ENCODE measurements around the gene DEPDC5. TPM values are rescaled to one million over a fixed set of nuclear protein-coding genes. Genes with fewer than 3 reads are reported as not detected.

The DEPDC5 gene
- total and polyA plus RNA-seq, 3 experiments from 2014 or later, result 11.1 to 38.1 (median 29.1) TPM

GRCh38 chr22:31919730-31920129, 165.9 kb downstream of the DEPDC5 start:
- no peaks in the 10 kb centered on the region for H3K4me1 ChIP-seq (ENCODE audit: insufficient read depth, low read length)
- Mint-ChIP-seq H3K9me3 (no peaks in the 10 kb centered on the region), H3K27me3 (peaks cover 3 to 8% of the 10 kb centered on the region in 2 donors), H3K4me1 (peaks cover 7 to 13% (median 9%) of the 10 kb centered on the region in 3 donors), H3K27ac (no peak overlapping the region), H3K4me3 (no peak overlapping the region), H3K36me3 (no peaks in the 10 kb centered on the region)
- POLR2A ChIA-PET, result no interaction called here
- CTCF ChIA-PET, result interaction anchor here (1.2 kb wide), 1 partner anchor 15 kb away, joined by 3 read pairs; no protein-coding TSS in a partner anchor
- H3K36me3 ChIP-seq (ENCODE audit: insufficient read depth, low read length), result no peaks in the 10 kb centered on the region
- no peaks in the 10 kb centered on the region for H3K9me3 ChIP-seq (ENCODE audit: low read length)
- H3K4me3 ChIP-seq (ENCODE audit: low read length), result no peak overlapping the region
- H3K27ac ChIP-seq (ENCODE audit: low read depth, low read length), result no peak overlapping the region
- no peaks in the 10 kb centered on the region for H3K27me3 ChIP-seq (ENCODE audit: insufficient read depth, low read length, poor library complexity, severe bottlenecking)
- no peak for DNase-seq

- ChIA-PET POLR2A (no interaction called here), CTCF (interaction anchor here (1.2 kb wide), 1 partner anchor 15 kb away, joined by 3 read pairs; no protein-coding TSS in a partner anchor)
- no peaks in the 10 kb centered on the region for H3K27me3 ChIP-seq (ENCODE audit: insufficient read depth, low read length, poor library complexity, severe bottlenecking)
- H3K9me3 Mint-ChIP-seq, result no peaks in the 10 kb centered on the region
- DNase-seq, result no peak
- no peak overlapping the region for H3K27ac Mint-ChIP-seq
- no peaks in the 10 kb centered on the region for H3K9me3 ChIP-seq (ENCODE audit: low read length)
- H3K4me3 Mint-ChIP-seq, result no peak overlapping the region
- H3K27ac ChIP-seq (ENCODE audit: low read depth, low read length), result no peak overlapping the region
- no peak overlapping the region for H3K4me3 ChIP-seq (ENCODE audit: low read length)
- H3K27me3 Mint-ChIP-seq, result peaks cover 4 to 14% of the 10 kb centered on the region in 2 donors
- H3K36me3 ChIP-seq (ENCODE audit: insufficient read depth, low read length), result no peaks in the 10 kb centered on the region
- peaks cover 7 to 13% (median 9%) of the 10 kb centered on the region in 3 donors for H3K4me1 Mint-ChIP-seq
- H3K36me3 Mint-ChIP-seq, result no peaks in the 10 kb centered on the region
- H3K4me1 ChIP-seq (ENCODE audit: insufficient read depth, low read length), result no peaks in the 10 kb centered on the region
These were observed 166.5 kb downstream of the DEPDC5 start for GRCh38 chr22:31920306-31920705.

- no peaks in the 10 kb centered on the region for H3K9me3 ChIP-seq (ENCODE audit: low read length)
- Mint-ChIP-seq H3K4me3 (no peak overlapping the region), H3K27me3 (peaks cover 6 to 22% of the 10 kb centered on the region in 2 donors), H3K27ac (no peak overlapping the region), H3K4me1 (peaks cover 7 to 13% (median 9%) of the 10 kb centered on the region in 3 donors), H3K9me3 (no peaks in the 10 kb centered on the region), H3K36me3 (peaks cover 0 to 5% (median 0%) of the 10 kb centered on the region in 3 donors)
- no peaks in the 10 kb centered on the region for H3K27me3 ChIP-seq (ENCODE audit: insufficient read depth, low read length, poor library complexity, severe bottlenecking)
- DNase-seq, result no peak
- H3K36me3 ChIP-seq (ENCODE audit: insufficient read depth, low read length), result no peaks in the 10 kb centered on the region
- CTCF ChIA-PET, result no interaction called here
- no peak overlapping the region for H3K27ac ChIP-seq (ENCODE audit: low read depth, low read length)
- no peak overlapping the region for H3K4me3 ChIP-seq (ENCODE audit: low read length)
- no peaks in the 10 kb centered on the region for H3K4me1 ChIP-seq (ENCODE audit: insufficient read depth, low read length)
- POLR2A ChIA-PET, result no interaction called here
These were observed 167.3 kb downstream of the DEPDC5 start for GRCh38 chr22:31921106-31921505.

- H3K36me3 Mint-ChIP-seq, result peaks cover 0 to 5% (median 0%) of the 10 kb centered on the region in 3 donors
- no peaks in the 10 kb centered on the region for H3K36me3 ChIP-seq (ENCODE audit: insufficient read depth, low read length)
- H3K4me3 Mint-ChIP-seq, result no peak overlapping the region
- H3K4me1 ChIP-seq (ENCODE audit: insufficient read depth, low read length), result no peaks in the 10 kb centered on the region
- ChIA-PET POLR2A (no interaction called here), CTCF (no interaction called here)
- peaks cover 3 to 5% (median 4%) of the 10 kb centered on the region in 3 donors for H3K4me1 Mint-ChIP-seq
- no peak for DNase-seq
- H3K27ac Mint-ChIP-seq, result no peak overlapping the region
- no peaks in the 10 kb centered on the region for H3K27me3 ChIP-seq (ENCODE audit: insufficient read depth, low read length, poor library complexity, severe bottlenecking)
- H3K27me3 Mint-ChIP-seq, result peaks cover 6 to 35% of the 10 kb centered on the region in 2 donors
- H3K27ac ChIP-seq (ENCODE audit: low read depth, low read length), result no peak overlapping the region
- no peaks in the 10 kb centered on the region for H3K9me3 ChIP-seq (ENCODE audit: low read length)
- no peaks in the 10 kb centered on the region for H3K9me3 Mint-ChIP-seq
- H3K4me3 ChIP-seq (ENCODE audit: low read length), result no peak overlapping the region
These were observed 168.7 kb downstream of the DEPDC5 start for GRCh38 chr22:31922534-31922933.

- H3K27me3 Mint-ChIP-seq, result peaks cover 6 to 37% of the 10 kb centered on the region in 2 donors
- Histone ChIP-seq H3K9me3 (ENCODE audit: low read length) (no peaks in the 10 kb centered on the region), H3K4me3 (ENCODE audit: low read length) (no peak overlapping the region), H3K27me3 (ENCODE audit: insufficient read depth, low read length, poor library complexity, severe bottlenecking) (no peaks in the 10 kb centered on the region), H3K27ac (ENCODE audit: low read depth, low read length) (no peak overlapping the region), H3K4me1 (ENCODE audit: insufficient read depth, low read length) (no peaks in the 10 kb centered on the region), H3K36me3 (ENCODE audit: insufficient read depth, low read length) (no peaks in the 10 kb centered on the region)
- no peaks in the 10 kb centered on the region for H3K9me3 Mint-ChIP-seq
- H3K36me3 Mint-ChIP-seq, result peaks cover 0 to 5% (median 0%) of the 10 kb centered on the region in 3 donors
- no peak for DNase-seq
- H3K4me3 Mint-ChIP-seq, result no peak overlapping the region
- H3K27ac Mint-ChIP-seq, result no peak overlapping the region
- ChIA-PET POLR2A (interaction anchor here (0.6 kb wide), 1 partner anchor 11 kb away, joined by 3 read pairs; no protein-coding TSS in a partner anchor), CTCF (no interaction called here)
- H3K4me1 Mint-ChIP-seq, result no peaks in the 10 kb centered on the region
These were observed 169.3 kb downstream of the DEPDC5 start for GRCh38 chr22:31923136-31923535.

GRCh38 chr22:31923747-31924146, 169.9 kb downstream of the DEPDC5 start:
- Mint-ChIP-seq H3K4me3 (no peak overlapping the region), H3K27ac (no peak overlapping the region), H3K36me3 (peaks cover 0 to 5% (median 0%) of the 10 kb centered on the region in 3 donors), H3K4me1 (no peaks in the 10 kb centered on the region), H3K27me3 (peaks cover 6 to 38% of the 10 kb centered on the region in 2 donors), H3K9me3 (no peaks in the 10 kb centered on the region)
- H3K36me3 ChIP-seq (ENCODE audit: insufficient read depth, low read length), result no peaks in the 10 kb centered on the region
- no peak overlapping the region for H3K27ac ChIP-seq (ENCODE audit: low read depth, low read length)
- no peak for DNase-seq
- H3K9me3 ChIP-seq (ENCODE audit: low read length), result no peaks in the 10 kb centered on the region
- POLR2A ChIA-PET, result interaction anchor here (0.6 kb wide), 1 partner anchor 11 kb away, joined by 3 read pairs; no protein-coding TSS in a partner anchor
- CTCF ChIA-PET, result no interaction called here
- no peak overlapping the region for H3K4me3 ChIP-seq (ENCODE audit: low read length)
- H3K4me1 ChIP-seq (ENCODE audit: insufficient read depth, low read length), result no peaks in the 10 kb centered on the region
- H3K27me3 ChIP-seq (ENCODE audit: insufficient read depth, low read length, poor library complexity, severe bottlenecking), result no peaks in the 10 kb centered on the region

- H3K27me3 Mint-ChIP-seq, result peaks cover 9 to 38% of the 10 kb centered on the region in 2 donors
- no peaks in the 10 kb centered on the region for H3K4me1 Mint-ChIP-seq
- no peak overlapping the region for H3K4me3 Mint-ChIP-seq
- Histone ChIP-seq H3K36me3 (ENCODE audit: insufficient read depth, low read length) (no peaks in the 10 kb centered on the region), H3K4me1 (ENCODE audit: insufficient read depth, low read length) (no peaks in the 10 kb centered on the region), H3K27me3 (ENCODE audit: insufficient read depth, low read length, poor library complexity, severe bottlenecking) (no peaks in the 10 kb centered on the region), H3K4me3 (ENCODE audit: low read length) (no peak overlapping the region), H3K27ac (ENCODE audit: low read depth, low read length) (no peak overlapping the region), H3K9me3 (ENCODE audit: low read length) (no peaks in the 10 kb centered on the region)
- H3K9me3 Mint-ChIP-seq, result no peaks in the 10 kb centered on the region
- DNase-seq, result no peak
- POLR2A ChIA-PET, result no interaction called here
- peaks cover 0 to 5% (median 0%) of the 10 kb centered on the region in 3 donors for H3K36me3 Mint-ChIP-seq
- CTCF ChIA-PET, result no interaction called here
- no peak overlapping the region for H3K27ac Mint-ChIP-seq
These were observed 171.2 kb downstream of the DEPDC5 start for GRCh38 chr22:31925056-31925455.

- Mint-ChIP-seq H3K27ac (no peak overlapping the region), H3K36me3 (peaks cover 0 to 5% (median 0%) of the 10 kb centered on the region in 3 donors), H3K4me1 (no peaks in the 10 kb centered on the region), H3K27me3 (peaks cover 12 to 38% of the 10 kb centered on the region in 2 donors), H3K9me3 (no peaks in the 10 kb centered on the region), H3K4me3 (no peak overlapping the region)
- Histone ChIP-seq H3K4me3 (ENCODE audit: low read length) (no peak overlapping the region), H3K9me3 (ENCODE audit: low read length) (no peaks in the 10 kb centered on the region), H3K27me3 (ENCODE audit: insufficient read depth, low read length, poor library complexity, severe bottlenecking) (no peaks in the 10 kb centered on the region), H3K36me3 (ENCODE audit: insufficient read depth, low read length) (no peaks in the 10 kb centered on the region), H3K4me1 (ENCODE audit: insufficient read depth, low read length) (no peaks in the 10 kb centered on the region), H3K27ac (ENCODE audit: low read depth, low read length) (no peak overlapping the region)
- POLR2A ChIA-PET, result no interaction called here
- CTCF ChIA-PET, result no interaction called here
- no peak for DNase-seq
These were observed 172.2 kb downstream of the DEPDC5 start for GRCh38 chr22:31926024-31926423.

Data from CD8-positive, alpha-beta memory T cell (primary cell).